Activated CD4-positive, alpha-beta T cell treated with anti-CD3 and anti-CD28 coated beads, Interleukin-2, amount 10 ng/mL, durations not matched to agents 7 days and 5 days (primary cell): ENCODE data around the gene SLC39A11. TPM values are rescaled to one million over a fixed set of nuclear protein-coding genes. Genes with fewer than 3 reads are reported as not detected.

ENCODE experiments used
- CTCF ChIA-PET: fragments of 350-600 bp; sonication (Branson Sonifier 250); formaldehyde crosslinking; loops from one replicate; lab custom pipeline; 2021; ENCODE audit warnings: antibody characterized with exemption; lab: Charles Lee
- POLR2A ChIA-PET: fragments of 350-600 bp; sonication (Branson Sonifier 250); formaldehyde crosslinking; loops from one replicate; lab custom pipeline; 2021; ENCODE audit warnings: antibody characterized with exemption; lab: Charles Lee
- DNase-seq: peaks from one replicate; pipeline ENCODE4 v3.0.0-alpha.2; 2020
- H3K27ac Mint-ChIP-seq: one replicate; pipeline ENCODE4 v1.8.0; 2021; ENCODE audit warnings: mild to moderate bottlenecking, moderate library complexity, mixed read lengths
- H3K27me3 Mint-ChIP-seq: one replicate; pipeline ENCODE4 v1.8.0; 2021; ENCODE audit warnings: mixed read lengths
- H3K36me3 Mint-ChIP-seq: one replicate; pipeline ENCODE4 v1.8.0; 2021; ENCODE audit warnings: low read depth, mixed read lengths
- H3K4me1 Mint-ChIP-seq: one replicate; pipeline ENCODE4 v1.8.0; 2021; ENCODE audit warnings: mixed read lengths
- H3K4me3 Mint-ChIP-seq: one replicate; pipeline ENCODE4 v1.8.0; 2021; ENCODE audit warnings: mild to moderate bottlenecking, moderate library complexity, mixed read lengths
- H3K9me3 Mint-ChIP-seq: one replicate; pipeline ENCODE4 v1.8.0; 2021; ENCODE audit warnings: mixed read lengths
- total RNA-seq, 2 experiments: library from RNA; stranded (reverse); gene quantifications; one replicate each; pipeline ENCODE4 v1.2.3, GENCODE V29; 2021

SLC39A11 gene
- total RNA-seq, 2 experiments from 2014 or later: 19.5 to 23.4 TPM

DNA sequence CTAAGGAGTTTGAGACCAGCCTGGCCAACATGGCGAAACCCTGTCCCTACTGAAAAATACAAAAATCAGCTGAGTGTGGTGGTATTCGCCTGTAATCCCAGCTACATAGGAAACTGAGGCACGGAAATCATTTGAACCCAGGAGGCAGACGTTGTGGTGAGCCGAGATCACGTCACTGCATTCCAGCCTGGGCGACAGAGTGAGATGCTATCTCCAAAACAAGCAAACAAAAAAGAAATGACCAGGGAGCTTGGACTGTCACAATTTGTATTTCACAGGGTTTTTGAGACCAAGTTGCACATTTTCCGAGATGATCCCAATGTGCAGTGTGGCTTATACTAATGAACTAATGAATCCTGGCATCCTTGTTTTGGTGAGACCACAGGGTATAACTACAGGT is 156.5 kb downstream of the SLC39A11 start:
- CTCF ChIA-PET: interaction anchor here (0.6 to 1.3 kb wide), 2 partner anchors 379 to 1880 kb away, joined by 4 to 6 read pairs; no protein-coding TSS in a partner anchor

DNA sequence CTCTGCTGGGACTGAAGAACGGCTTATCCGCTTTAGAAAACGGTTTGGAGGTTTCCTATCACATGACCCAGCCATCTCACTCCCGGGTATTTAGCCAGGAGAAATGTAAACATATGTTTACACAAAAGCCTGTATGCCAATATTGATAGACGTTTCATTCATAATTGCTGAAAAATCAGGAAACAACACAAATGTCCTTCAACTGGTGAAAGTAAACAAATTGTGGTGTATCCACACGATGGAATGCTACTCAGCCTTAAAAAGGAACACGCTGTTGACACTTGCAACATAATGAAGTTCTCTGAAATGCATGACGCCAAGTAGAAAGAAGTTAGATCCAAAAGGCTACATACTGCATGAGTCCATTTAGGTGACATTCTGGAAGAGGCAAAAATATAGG is 157.6 kb downstream of the SLC39A11 start:
- Mint-ChIP-seq H3K9me3 (no peaks in the 10 kb centered on the region), H3K36me3 (no peaks in the 10 kb centered on the region), H3K4me1 (peaks cover 15% of the 10 kb centered on the region), H3K27ac (no peak overlapping the region), H3K4me3 (no peak overlapping the region), H3K27me3 (no peaks in the 10 kb centered on the region)
- no peak for DNase-seq
- ChIA-PET POLR2A (no interaction called here), CTCF (interaction anchor here (1.3 kb wide), 1 partner anchor 378 kb away, joined by 6 read pairs; no protein-coding TSS in a partner anchor)

More for the DNA sequence above, 156.5 kb downstream of the SLC39A11 start:
- H3K27ac Mint-ChIP-seq: no peak overlapping the region
- no peaks in the 10 kb centered on the region for H3K9me3 Mint-ChIP-seq
- H3K4me1 Mint-ChIP-seq: peaks cover 11% of the 10 kb centered on the region
- no peaks in the 10 kb centered on the region for H3K36me3 Mint-ChIP-seq
- POLR2A ChIA-PET: no interaction called here
- H3K27me3 Mint-ChIP-seq: no peaks in the 10 kb centered on the region
- no peak for DNase-seq
- no peak overlapping the region for H3K4me3 Mint-ChIP-seq

DNA sequence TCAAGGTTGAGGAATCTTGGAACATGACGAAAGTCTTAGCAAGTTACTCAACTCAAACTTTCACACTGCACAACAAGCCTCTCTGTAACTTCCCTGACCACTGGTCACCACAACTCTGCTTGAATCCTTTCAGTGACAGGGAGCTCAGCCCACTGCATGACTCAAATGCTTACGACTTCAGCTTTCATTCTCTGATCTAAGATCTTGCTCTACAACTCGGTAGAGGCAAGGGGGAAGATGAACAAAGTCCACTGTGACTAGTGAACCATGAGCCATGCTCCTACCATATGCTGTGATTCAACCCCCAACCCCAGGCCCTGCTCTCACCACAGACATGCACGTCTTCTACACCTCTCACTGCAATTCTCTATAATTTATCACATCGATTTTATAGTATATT is 160.9 kb downstream of the SLC39A11 start:
- POLR2A ChIA-PET: no interaction called here
- no peak for DNase-seq
- CTCF ChIA-PET: interaction anchor here (1.0 to 1.2 kb wide), 2 partner anchors 9 to 15 kb away, joined by 3 read pairs; no protein-coding TSS in a partner anchor
- Mint-ChIP-seq H3K27me3 (no peaks in the 10 kb centered on the region), H3K9me3 (no peaks in the 10 kb centered on the region), H3K4me3 (no peak overlapping the region), H3K36me3 (no peaks in the 10 kb centered on the region), H3K4me1 (peaks cover 15% of the 10 kb centered on the region), H3K27ac (no peak overlapping the region)

DNA sequence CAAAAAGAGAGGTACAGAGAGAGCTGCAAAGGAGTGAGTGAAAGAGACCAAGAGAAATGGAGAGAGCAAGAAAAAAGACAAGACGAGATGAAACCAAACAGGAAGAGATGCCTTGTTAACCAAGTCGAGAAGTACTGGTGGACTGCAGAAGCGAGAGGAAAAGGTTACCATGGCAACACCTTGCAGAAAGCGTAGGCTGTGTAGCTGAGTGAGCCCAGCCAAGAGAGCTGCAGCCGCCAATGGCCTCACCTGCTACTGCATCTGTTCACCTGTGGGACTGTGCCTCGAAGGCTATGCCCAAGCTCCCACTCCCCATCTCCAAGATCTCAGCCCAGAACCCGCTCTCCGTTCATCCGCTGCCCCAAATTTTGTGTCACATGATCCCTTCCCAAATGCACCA is 161.3 kb downstream of the SLC39A11 start:
- Mint-ChIP-seq H3K9me3 (no peaks in the 10 kb centered on the region), H3K27ac (no peak overlapping the region), H3K36me3 (no peaks in the 10 kb centered on the region), H3K4me3 (no peak overlapping the region), H3K27me3 (no peaks in the 10 kb centered on the region), H3K4me1 (peaks cover 15% of the 10 kb centered on the region)
- ChIA-PET CTCF (interaction anchor here (0.6 kb wide), 1 partner anchor 204 kb away, joined by 3 read pairs; no protein-coding TSS in a partner anchor), POLR2A (no interaction called here)
- DNase-seq: peak; percentile 42

DNA sequence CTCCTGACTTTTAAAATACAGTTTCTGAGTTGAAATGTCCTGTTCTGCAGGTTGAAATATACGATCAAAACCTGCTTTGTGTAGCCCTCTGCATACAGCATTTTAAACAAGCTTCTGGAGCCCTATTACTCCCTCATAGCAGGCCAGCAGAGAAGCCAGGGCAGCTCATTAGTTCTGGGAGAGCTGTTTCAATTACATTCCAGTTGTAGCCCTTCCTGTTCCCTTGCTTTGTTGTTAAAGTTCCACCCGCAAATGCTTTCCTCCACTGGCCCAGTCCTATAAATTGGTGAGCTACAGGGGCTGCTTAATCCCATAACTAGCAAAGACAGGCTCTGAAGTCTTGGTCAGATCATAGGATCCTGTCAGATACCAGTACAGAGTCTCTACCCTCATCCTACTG is 162.5 kb downstream of the SLC39A11 start:
- Mint-ChIP-seq H3K36me3 (no peaks in the 10 kb centered on the region), H3K27me3 (no peaks in the 10 kb centered on the region), H3K9me3 (no peaks in the 10 kb centered on the region), H3K27ac (no peak overlapping the region), H3K4me1 (peaks cover 15% of the 10 kb centered on the region), H3K4me3 (no peak overlapping the region)
- POLR2A ChIA-PET: no interaction called here
- no peak for DNase-seq
- CTCF ChIA-PET: no interaction called here

DNA sequence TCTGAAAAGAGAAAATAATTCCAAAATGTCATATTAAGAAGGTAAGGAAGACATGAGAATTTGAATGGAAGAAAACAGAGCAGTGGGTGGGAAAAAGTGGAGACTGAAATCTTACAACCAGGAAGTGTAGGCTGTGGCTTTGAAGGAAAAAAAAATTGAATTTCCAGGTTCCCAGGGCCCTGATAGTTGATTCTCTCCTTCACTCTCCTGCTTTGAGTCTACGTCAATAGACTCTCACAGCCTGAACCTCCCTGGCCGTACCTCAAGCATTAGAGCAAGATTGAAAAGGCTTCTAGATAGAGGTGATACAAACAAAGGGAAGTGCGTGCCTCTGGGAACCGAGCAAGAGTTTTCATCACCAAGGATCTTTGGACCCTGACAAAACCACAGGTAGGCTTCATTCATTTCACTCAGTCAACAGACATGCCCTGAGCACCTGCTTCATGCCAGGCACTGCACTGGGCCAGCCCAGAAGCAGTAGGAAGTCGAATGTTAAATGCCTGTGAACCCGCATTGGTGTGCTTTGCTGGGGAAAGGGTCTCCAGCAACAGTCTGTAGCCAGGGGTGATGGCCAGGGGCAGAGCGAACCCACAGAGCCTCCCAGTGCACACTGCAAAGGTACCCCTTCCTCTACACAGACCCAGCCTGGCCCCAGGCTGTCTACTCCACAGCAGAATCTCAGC is 163.9 kb downstream of the SLC39A11 start:
- peaks cover 15% of the 10 kb centered on the region for H3K4me1 Mint-ChIP-seq
- no peaks in the 10 kb centered on the region for H3K9me3 Mint-ChIP-seq
- DNase-seq: no peak
- H3K27ac Mint-ChIP-seq: no peak overlapping the region
- POLR2A ChIA-PET: no interaction called here
- no peaks in the 10 kb centered on the region for H3K36me3 Mint-ChIP-seq
- CTCF ChIA-PET: no interaction called here
- no peaks in the 10 kb centered on the region for H3K27me3 Mint-ChIP-seq
- H3K4me3 Mint-ChIP-seq: no peak overlapping the region

DNA sequence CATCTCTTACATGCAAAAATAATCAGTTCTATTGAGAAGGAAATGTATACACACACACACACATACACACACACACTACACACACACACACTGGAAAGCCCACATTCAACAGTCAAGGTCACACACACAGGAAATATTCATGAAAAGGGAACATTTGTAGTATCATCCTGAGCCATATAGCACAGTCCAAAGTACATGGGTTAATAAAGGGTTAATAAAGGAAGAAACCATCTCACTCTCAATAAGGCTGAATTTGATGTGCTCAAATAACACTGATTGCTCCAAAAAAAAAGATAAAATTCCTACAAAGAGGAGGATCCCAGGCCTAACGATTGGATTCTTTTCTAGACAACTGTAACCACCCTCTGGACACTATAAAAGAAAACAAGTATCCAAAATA is 164.7 kb downstream of the SLC39A11 start:
- Mint-ChIP-seq H3K36me3 (no peaks in the 10 kb centered on the region), H3K9me3 (no peaks in the 10 kb centered on the region), H3K27me3 (no peaks in the 10 kb centered on the region), H3K27ac (no peak overlapping the region), H3K4me3 (no peak overlapping the region), H3K4me1 (peaks cover 15% of the 10 kb centered on the region)
- DNase-seq: no peak
- POLR2A ChIA-PET: no interaction called here
- CTCF ChIA-PET: no interaction called here

DNA sequence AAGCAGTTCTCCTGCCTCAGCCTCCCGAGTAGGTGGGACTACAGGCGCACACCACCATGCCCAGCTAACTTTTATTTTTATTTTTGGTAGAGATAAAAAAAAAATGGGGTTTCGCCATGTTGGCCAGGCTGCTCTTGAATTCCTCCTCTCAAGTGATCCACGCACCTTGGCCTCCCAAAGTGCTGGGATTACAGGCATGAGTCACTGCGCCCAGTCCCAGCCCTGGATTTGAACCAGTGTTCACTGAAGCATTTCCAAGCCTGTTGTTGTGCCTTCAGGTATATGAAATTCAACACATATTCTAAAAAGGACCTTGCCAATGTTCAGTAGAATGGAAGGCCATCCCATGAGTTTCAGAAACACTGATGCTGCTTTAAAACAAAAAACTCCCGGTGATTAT is 165.3 kb downstream of the SLC39A11 start:
- Mint-ChIP-seq H3K27me3 (no peaks in the 10 kb centered on the region), H3K27ac (no peak overlapping the region), H3K36me3 (no peaks in the 10 kb centered on the region), H3K4me1 (peaks cover 15% of the 10 kb centered on the region), H3K4me3 (no peak overlapping the region), H3K9me3 (no peaks in the 10 kb centered on the region)
- ChIA-PET POLR2A (no interaction called here), CTCF (no interaction called here)
- no peak for DNase-seq

DNA sequence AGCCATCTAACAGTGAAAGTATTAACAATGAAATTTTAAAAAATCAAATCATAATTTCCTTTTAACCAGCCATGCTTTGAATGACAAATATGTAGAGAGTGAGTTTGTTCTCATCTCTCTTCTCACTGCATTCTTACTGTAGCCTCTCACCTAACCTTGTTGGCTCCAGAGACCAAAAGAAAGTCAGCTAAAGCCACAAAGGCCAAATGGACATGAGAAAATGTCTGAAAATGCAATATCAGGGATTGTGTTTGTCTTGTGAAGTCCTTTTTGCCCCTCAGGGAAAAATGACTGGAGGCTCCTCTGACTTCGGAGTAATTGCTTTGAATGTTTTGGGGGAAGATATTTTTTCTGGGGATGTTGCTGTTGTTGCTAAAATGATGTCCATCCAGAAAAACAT is 166.3 kb downstream of the SLC39A11 start:
- H3K27me3 Mint-ChIP-seq: no peaks in the 10 kb centered on the region
- H3K27ac Mint-ChIP-seq: no peak overlapping the region
- POLR2A ChIA-PET: no interaction called here
- DNase-seq: no peak
- no peaks in the 10 kb centered on the region for H3K9me3 Mint-ChIP-seq
- H3K36me3 Mint-ChIP-seq: no peaks in the 10 kb centered on the region
- H3K4me3 Mint-ChIP-seq: no peak overlapping the region
- CTCF ChIA-PET: no interaction called here
- H3K4me1 Mint-ChIP-seq: peaks cover 6% of the 10 kb centered on the region

DNA sequence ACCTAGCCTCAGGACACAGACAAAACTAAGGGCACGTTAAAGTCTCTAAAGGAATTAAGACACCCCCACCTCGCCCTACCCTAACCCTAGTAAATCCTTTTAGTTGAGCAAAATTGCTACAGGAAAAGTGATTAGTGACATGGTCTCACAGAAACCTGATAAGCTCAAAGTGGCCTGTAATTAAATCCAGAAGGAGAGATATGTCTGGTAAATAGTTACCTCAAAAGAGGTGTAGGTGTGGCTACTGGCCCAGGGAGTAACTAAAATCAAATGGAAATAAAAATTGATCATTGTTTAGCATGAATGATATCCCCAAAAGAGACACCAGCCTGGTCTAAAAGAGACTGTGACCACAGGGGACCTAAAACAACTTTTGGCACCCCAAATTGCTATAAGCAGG is 168.3 kb downstream of the SLC39A11 start:
- Mint-ChIP-seq H3K4me3 (no peak overlapping the region), H3K27me3 (no peaks in the 10 kb centered on the region), H3K27ac (no peak overlapping the region), H3K9me3 (no peaks in the 10 kb centered on the region), H3K4me1 (no peaks in the 10 kb centered on the region), H3K36me3 (no peaks in the 10 kb centered on the region)
- ChIA-PET CTCF (interaction anchor here (0.7 kb wide), 1 partner anchor 253 kb away, joined by 3 read pairs; no protein-coding TSS in a partner anchor), POLR2A (no interaction called here)
- no peak for DNase-seq

DNA sequence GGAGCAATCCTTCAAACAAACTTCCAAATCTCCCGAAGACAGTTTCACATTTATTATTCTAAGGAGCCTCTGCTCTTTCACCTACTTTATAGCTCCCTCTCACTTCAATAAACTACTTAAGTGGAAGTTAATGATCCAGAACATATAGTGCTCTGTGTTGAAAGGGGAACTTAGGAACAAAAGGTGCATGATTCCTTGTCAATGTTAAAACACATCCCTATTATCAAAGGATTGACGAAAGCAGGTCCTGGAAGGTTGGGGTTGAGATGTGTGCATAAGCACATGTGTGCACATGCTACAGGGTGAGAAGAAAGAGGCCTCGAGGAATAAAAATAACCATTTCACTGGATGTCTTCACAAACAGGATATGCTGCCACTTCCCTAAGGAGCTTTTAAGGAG is 170.3 kb downstream of the SLC39A11 start:
- H3K9me3 Mint-ChIP-seq: no peaks in the 10 kb centered on the region

DNA sequence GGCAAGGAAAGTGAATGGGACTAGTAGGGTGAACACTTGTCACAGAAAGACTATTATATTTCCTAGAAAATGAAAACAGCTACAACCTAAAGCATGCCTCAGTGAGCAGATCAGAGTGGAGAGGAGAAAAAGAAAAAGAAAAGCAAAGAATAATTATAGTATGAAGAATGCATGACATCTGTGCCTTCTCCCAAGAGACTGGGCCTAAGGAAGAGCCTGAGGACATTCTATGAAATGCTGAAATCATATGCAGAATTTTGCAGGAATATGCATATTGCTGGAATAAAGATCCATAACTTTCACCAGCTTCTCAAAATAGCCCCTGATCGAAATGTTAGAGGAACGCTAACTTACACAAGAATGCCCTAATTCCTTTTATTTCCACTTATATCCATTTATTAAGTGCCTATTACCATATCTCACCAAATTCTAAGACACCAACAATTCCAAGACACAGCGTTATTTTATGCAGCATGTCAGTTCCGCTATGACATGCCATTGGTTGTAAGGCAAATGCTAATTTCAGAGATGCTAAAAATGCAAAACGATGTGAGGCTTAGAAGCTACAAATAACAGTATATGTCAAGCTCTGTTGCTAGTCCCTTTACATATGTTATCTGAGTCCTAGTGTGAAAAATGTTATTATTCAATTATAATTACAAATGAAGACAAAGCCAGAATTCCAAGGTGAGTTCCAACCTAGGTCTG is 171.0 kb downstream of the SLC39A11 start:
- H3K27me3 Mint-ChIP-seq: no peaks in the 10 kb centered on the region
- ChIA-PET POLR2A (no interaction called here), CTCF (interaction anchor here (1.2 kb wide), 1 partner anchor 250 kb away, joined by 3 read pairs; no protein-coding TSS in a partner anchor)
- H3K4me3 Mint-ChIP-seq: no peak overlapping the region
- no peaks in the 10 kb centered on the region for H3K4me1 Mint-ChIP-seq
- no peaks in the 10 kb centered on the region for H3K9me3 Mint-ChIP-seq
- H3K27ac Mint-ChIP-seq: no peak overlapping the region
- no peak for DNase-seq
- no peaks in the 10 kb centered on the region for H3K36me3 Mint-ChIP-seq

More for the DNA sequence above, 170.3 kb downstream of the SLC39A11 start:
- Mint-ChIP-seq H3K27me3 (no peaks in the 10 kb centered on the region), H3K4me3 (no peak overlapping the region), H3K4me1 (no peaks in the 10 kb centered on the region), H3K27ac (no peak overlapping the region), H3K36me3 (no peaks in the 10 kb centered on the region)
- CTCF ChIA-PET: interaction anchor here (0.9 to 1.2 kb wide), 2 partner anchors 10 to 251 kb away, joined by 3 read pairs; no protein-coding TSS in a partner anchor
- POLR2A ChIA-PET: no interaction called here
- DNase-seq: no peak

DNA sequence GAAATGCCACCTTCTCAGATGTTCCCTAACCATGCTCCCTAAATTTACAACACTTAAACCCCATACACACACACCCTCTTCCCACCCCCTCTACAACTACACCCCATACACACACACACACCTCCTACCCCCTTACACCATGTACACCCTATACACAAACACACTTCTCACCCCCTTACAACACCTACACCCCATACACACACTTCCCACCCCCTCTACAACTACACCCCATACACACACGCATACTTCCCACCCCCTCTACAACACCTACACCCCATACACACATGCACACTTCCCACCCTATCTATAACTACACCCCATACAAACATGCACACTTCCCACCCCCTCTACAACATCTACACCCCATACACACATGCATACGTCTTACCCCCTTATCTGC is 172.0 kb downstream of the SLC39A11 start:
- Mint-ChIP-seq H3K36me3 (no peaks in the 10 kb centered on the region), H3K9me3 (no peaks in the 10 kb centered on the region), H3K4me3 (no peak overlapping the region), H3K27me3 (no peaks in the 10 kb centered on the region), H3K4me1 (no peaks in the 10 kb centered on the region), H3K27ac (no peak overlapping the region)
- ChIA-PET POLR2A (no interaction called here), CTCF (no interaction called here)
- DNase-seq: no peak
